Osteoblast (primary cell): Measurements from ENCODE around the gene UBTD2. TPM values are rescaled to one million over a fixed set of nuclear protein-coding genes. Genes with fewer than 3 reads are reported as not detected.
"Not testable (repeated sequence)": the region's sequence is repeated elsewhere in the genome, so short reads cannot be mapped to it uniquely, and the experiment has no call there.

Experiments used
- DNase-seq: peaks from one replicate; pipeline ENCODE4 v3.0.0; 2011; ENCODE audit warnings: low spot score, mixed read lengths; ENCODE audit not compliant: insufficient read length; ENCODE audit errors: missing footprints
- H2AFZ ChIP-seq: 2 replicates; pipeline ENCODE4 v1.6.0; 2011; ENCODE audit warnings: mild to moderate bottlenecking, low read length
- H3K27ac ChIP-seq: 2 replicates; pipeline ENCODE4 v1.5.1; 2011; ENCODE audit warnings: mild to moderate bottlenecking, low read depth, low read length, moderate library complexity
- H3K27me3 ChIP-seq: 2 replicates; pipeline ENCODE4 v1.6.0; 2012; ENCODE audit warnings: mild to moderate bottlenecking, control low read depth, inconsistent platforms, low read length, moderate library complexity; ENCODE audit not compliant: insufficient read depth
- H3K36me3 ChIP-seq: 2 replicates; pipeline ENCODE4 v1.5.1; 2011; ENCODE audit warnings: mild to moderate bottlenecking, low read length, control low read depth, moderate library complexity; ENCODE audit not compliant: insufficient read depth
- H3K4me1 ChIP-seq: 2 replicates; pipeline ENCODE4 v1.5.1; 2011; ENCODE audit warnings: mild to moderate bottlenecking, low read length, control low read depth, moderate library complexity; ENCODE audit not compliant: insufficient read depth
- H3K4me2 ChIP-seq: 2 replicates; pipeline ENCODE4 v1.6.0; 2011; ENCODE audit warnings: mild to moderate bottlenecking, low read length; ENCODE audit not compliant: insufficient read depth
- H3K4me3 ChIP-seq: fragments of 200-600 bp; sonication (generic); 3 replicates; pipeline ENCODE4 v1.5.1; 2012; ENCODE audit warnings: mild to moderate bottlenecking, low read length, inconsistent platforms; ENCODE audit not compliant: insufficient read depth
- H3K79me2 ChIP-seq: 2 replicates; pipeline ENCODE4 v1.6.0; 2012; ENCODE audit warnings: mild to moderate bottlenecking, low read length, control low read depth, inconsistent platforms; ENCODE audit not compliant: insufficient read depth
- H3K9me3 ChIP-seq: 2 replicates; pipeline ENCODE4 v1.5.1; 2011; ENCODE audit warnings: low read depth, low read length, control low read depth
- H4K20me1 ChIP-seq: 2 replicates; pipeline ENCODE4 v1.6.0; 2012; ENCODE audit warnings: mild to moderate bottlenecking, low read length, control low read depth; ENCODE audit not compliant: insufficient read depth
- total RNA-seq: library from RNA; depleted of rRNA; stranded (reverse); fragments of >200 nt; gene quantifications from 2 replicates; pipeline ENCODE4 v1.2.3, GENCODE V29; 2012
- TF ChIP-seq, protein P1 (sequence below): IDR thresholded peaks from 2 replicates; pipeline ENCODE4 v1.5.1; 2011; ENCODE audit warnings: mild to moderate bottlenecking, low read depth, low read length, moderate library complexity; ENCODE audit errors: extremely low read depth

UBTD2 gene, protein sequence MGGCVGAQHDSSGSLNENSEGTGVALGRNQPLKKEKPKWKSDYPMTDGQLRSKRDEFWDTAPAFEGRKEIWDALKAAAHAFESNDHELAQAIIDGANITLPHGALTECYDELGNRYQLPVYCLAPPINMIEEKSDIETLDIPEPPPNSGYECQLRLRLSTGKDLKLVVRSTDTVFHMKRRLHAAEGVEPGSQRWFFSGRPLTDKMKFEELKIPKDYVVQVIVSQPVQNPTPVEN
- 37.6 and 38.3 TPM in 2 replicates for total RNA-seq

GRCh38 chr5:172283020-172283861, at the start of gene UBTD2:
UBTD2 (minus strand) TSS chr5:172283764; CDS start chr5:172283665, 99 bp downstream.
- Histone ChIP-seq H3K36me3 (no peaks in the 10 kb centered on the region), H3K27me3 (no peaks in the 10 kb centered on the region), H3K79me2 (peaks cover 50% of the 10 kb centered on the region), H3K4me2 (peak within 1 kb of the TSS; percentile 88), H4K20me1 (peaks cover 32% of the 10 kb centered on the region), H2AFZ (peak within 1 kb of the TSS; percentile 89), H3K4me3 (peak within 1 kb of the TSS; percentile 95), H3K27ac (peak within 1 kb of the TSS; percentile 78), H3K9me3 (no peaks in the 10 kb centered on the region), H3K4me1 (peaks cover 18% of the 10 kb centered on the region)
- peak; percentile 99 for DNase-seq
- TF ChIP-seq, protein P1, sequence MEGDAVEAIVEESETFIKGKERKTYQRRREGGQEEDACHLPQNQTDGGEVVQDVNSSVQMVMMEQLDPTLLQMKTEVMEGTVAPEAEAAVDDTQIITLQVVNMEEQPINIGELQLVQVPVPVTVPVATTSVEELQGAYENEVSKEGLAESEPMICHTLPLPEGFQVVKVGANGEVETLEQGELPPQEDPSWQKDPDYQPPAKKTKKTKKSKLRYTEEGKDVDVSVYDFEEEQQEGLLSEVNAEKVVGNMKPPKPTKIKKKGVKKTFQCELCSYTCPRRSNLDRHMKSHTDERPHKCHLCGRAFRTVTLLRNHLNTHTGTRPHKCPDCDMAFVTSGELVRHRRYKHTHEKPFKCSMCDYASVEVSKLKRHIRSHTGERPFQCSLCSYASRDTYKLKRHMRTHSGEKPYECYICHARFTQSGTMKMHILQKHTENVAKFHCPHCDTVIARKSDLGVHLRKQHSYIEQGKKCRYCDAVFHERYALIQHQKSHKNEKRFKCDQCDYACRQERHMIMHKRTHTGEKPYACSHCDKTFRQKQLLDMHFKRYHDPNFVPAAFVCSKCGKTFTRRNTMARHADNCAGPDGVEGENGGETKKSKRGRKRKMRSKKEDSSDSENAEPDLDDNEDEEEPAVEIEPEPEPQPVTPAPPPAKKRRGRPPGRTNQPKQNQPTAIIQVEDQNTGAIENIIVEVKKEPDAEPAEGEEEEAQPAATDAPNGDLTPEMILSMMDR: peak; percentile 29

- H3K79me2 ChIP-seq, H3K4me3 ChIP-seq, H3K27me3 ChIP-seq, H3K4me1 ChIP-seq, H3K36me3 ChIP-seq, H3K27ac ChIP-seq, H4K20me1 ChIP-seq, H3K9me3 ChIP-seq, DNase-seq, H2AFZ ChIP-seq, H3K4me2 ChIP-seq: not testable (repeated sequence)
Measured at GRCh38 chr5:172326901-172327300, 43.3 kb upstream of the UBTD2 start.

- Histone ChIP-seq H3K4me1 (peaks cover 8% of the 10 kb centered on the region), H4K20me1 (no peaks in the 10 kb centered on the region), H3K4me2 (no peak overlapping the region), H3K79me2 (no peaks in the 10 kb centered on the region), H3K9me3 (no peaks in the 10 kb centered on the region), H3K27me3 (no peaks in the 10 kb centered on the region), H2AFZ (no peak overlapping the region), H3K4me3 (no peak overlapping the region), H3K36me3 (no peaks in the 10 kb centered on the region), H3K27ac (no peak overlapping the region)
- DNase-seq: no peak
- TF ChIP-seq, protein P1: no peak
Measured at GRCh38 chr5:172325452-172325851, 41.9 kb upstream of the UBTD2 start.

- no peaks in the 10 kb centered on the region for H3K79me2 ChIP-seq
- H3K9me3 ChIP-seq: no peaks in the 10 kb centered on the region
- H3K36me3 ChIP-seq: no peaks in the 10 kb centered on the region
- no peaks in the 10 kb centered on the region for H3K27me3 ChIP-seq
- peaks cover 13% of the 10 kb centered on the region for H3K4me1 ChIP-seq
- TF ChIP-seq, protein P1: no peak
- no peak for DNase-seq
- no peaks in the 10 kb centered on the region for H4K20me1 ChIP-seq
- H3K27ac ChIP-seq: no peak overlapping the region
- no peak overlapping the region for H3K4me3 ChIP-seq
- peak overlapping the region; percentile 75 for H2AFZ ChIP-seq
- peak overlapping the region; percentile 24 for H3K4me2 ChIP-seq
Measured at GRCh38 chr5:172322028-172322965, 38.7 kb upstream of the UBTD2 start.
